Measurements from ENCODE around the gene STIM2.
A peak's percentile ranks its signal among the peaks of the same experiment; 100 is the strongest.

DNA sequence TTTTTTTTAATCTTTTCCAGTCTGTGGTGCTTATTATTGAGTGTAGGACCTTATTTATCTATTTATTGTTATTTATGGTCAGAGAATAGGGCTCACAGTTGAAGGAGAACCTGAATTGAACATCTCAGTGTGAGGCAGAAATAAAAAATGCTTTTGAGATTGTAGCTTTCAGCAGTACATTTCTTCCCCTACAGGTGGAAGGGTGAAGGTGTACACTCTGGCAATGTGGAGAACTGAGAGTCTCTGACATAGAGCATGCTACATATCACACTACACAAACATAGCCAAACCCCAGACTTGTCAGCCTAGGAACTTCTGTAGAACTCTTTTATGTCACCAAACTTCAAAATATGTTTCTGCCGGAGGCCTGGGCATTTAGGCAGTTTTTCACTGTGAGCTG is 140.2 kb downstream of the STIM2 start:
- TF ChIP-seq, protein P1, sequence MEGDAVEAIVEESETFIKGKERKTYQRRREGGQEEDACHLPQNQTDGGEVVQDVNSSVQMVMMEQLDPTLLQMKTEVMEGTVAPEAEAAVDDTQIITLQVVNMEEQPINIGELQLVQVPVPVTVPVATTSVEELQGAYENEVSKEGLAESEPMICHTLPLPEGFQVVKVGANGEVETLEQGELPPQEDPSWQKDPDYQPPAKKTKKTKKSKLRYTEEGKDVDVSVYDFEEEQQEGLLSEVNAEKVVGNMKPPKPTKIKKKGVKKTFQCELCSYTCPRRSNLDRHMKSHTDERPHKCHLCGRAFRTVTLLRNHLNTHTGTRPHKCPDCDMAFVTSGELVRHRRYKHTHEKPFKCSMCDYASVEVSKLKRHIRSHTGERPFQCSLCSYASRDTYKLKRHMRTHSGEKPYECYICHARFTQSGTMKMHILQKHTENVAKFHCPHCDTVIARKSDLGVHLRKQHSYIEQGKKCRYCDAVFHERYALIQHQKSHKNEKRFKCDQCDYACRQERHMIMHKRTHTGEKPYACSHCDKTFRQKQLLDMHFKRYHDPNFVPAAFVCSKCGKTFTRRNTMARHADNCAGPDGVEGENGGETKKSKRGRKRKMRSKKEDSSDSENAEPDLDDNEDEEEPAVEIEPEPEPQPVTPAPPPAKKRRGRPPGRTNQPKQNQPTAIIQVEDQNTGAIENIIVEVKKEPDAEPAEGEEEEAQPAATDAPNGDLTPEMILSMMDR (conservative IDR thresholded peaks at IDR 0.05; ENCODE audit: low read depth, low read length), result peak; percentile 46
- no peak for TF ChIP-seq EZH2 (IDR thresholded peaks at IDR 0.05; ENCODE audit: low read length, unreplicated experiment)

Data from PC-3 (cell line).